HG03558 (cell line): ENCODE data around the gene JSRP1.
"Not testable (repeated sequence)": the region's sequence is repeated elsewhere in the genome, so short reads cannot be mapped to it uniquely, and the experiment has no call there.

Experiments used
- ATAC-seq: cut with Tn5 transposase; IDR thresholded peaks from one replicate; pipeline ENCODE4 v1.9.1; 2021; ENCODE audit warnings: moderate number of reproducible peaks; ENCODE audit not compliant: unreplicated experiment; ENCODE audit errors: extremely low read depth

JSRP1 gene

GRCh38 chr19:2282862-2283237, 26.6 kb upstream of the JSRP1 start:
- no peak for ATAC-seq

GRCh38 chr19:2282062-2282861, 26.0 kb upstream of the JSRP1 start, which contains the start of gene PEAK3:
Gene PEAK3, minus strand, starts transcription at chr19:2282175. Its CDS starts 1,244 bp downstream, at chr19:2280931.
- no peak for ATAC-seq

- ATAC-seq, result not testable (repeated sequence)
Observed at GRCh38 chr19:2281265-2282061, 25.2 kb upstream of the JSRP1 start.

- ATAC-seq, result no peak
Observed at GRCh38 chr19:2280633-2281264, 24.5 kb upstream of the JSRP1 start.

- ATAC-seq, result no peak
Observed at GRCh38 chr19:2278459-2279158, 22.4 kb upstream of the JSRP1 start.

DNA sequence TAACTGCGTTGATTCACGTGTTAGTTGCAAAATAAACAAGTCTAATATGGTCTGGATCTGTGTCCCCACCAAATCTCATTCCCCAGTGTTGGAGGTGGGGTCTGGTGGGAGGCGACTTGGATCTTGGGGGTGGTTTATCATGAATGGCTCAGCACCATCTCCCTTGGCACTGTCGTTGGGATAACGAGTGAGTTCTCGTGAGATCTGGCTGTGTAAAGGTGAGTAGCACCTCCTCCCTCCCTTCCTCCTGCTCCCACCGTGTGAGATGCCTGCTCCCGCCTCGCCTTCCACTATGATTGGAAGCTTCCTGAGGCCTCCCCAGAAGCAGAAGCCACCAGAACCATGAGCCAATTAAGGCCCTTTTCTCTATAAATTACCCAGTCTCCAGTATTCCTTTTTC, 20.9 kb upstream of the JSRP1 start:
- ATAC-seq, result no peak

DNA sequence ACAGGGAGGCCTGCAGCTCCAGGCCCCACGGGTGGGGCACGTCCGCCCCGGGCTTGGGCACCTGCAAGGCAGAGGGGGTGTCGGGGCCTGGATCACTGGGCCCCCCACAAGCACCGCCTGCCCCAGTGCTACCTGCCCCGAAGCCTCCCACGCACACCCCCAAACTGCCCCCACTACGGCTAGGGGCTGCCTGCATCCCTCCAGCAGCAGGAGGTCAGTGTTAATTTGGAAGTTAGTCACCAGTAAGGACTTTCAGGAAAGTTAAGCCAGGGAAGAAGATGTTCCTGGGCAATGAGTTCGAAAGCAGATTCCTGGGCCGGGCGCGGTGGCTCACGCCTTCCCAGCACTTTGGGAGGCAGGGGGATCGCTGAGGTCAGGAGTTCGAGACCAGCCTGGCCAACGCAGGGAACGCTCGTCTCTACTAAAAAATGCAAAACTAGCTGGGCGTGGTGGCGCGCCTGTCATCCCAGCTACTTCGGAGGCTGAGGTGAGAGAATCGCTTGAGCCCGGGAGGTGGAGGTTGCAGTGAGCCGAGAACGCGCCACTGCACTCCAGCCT, 20.3 kb upstream of the JSRP1 start:
- ATAC-seq, result no peak

- no peak for ATAC-seq
Observed at GRCh38 chr19:2275588-2276428, 19.6 kb upstream of the JSRP1 start.

GRCh38 chr19:2274931-2275535, 18.8 kb upstream of the JSRP1 start:
- ATAC-seq, result no peak

DNA sequence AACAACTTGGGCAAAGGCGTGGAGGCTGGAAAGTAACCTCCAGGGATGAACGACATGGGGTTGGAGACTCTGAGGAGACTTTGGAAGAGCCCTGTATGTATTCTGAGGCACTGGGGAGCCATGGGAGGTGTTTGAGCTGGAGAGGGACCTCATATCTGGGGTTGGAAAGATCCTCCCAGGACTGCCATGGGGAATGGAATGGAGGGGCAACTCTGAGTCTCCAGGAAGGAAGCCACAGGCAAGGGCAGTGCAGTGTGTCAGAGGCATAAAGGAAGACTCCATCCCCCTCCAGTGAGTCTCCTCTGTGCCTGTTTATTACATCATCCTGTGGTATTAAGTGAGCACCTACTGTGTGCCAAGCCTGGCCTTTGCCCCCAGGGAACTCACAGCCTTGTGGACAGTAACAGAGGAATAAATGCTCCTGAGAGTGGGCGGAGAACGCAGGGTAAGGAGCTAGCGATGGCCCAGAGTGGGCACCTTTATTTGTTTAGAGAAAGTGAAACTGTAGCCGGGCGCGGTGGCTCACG, 18.0 kb upstream of the JSRP1 start:
- ATAC-seq, result no peak

DNA sequence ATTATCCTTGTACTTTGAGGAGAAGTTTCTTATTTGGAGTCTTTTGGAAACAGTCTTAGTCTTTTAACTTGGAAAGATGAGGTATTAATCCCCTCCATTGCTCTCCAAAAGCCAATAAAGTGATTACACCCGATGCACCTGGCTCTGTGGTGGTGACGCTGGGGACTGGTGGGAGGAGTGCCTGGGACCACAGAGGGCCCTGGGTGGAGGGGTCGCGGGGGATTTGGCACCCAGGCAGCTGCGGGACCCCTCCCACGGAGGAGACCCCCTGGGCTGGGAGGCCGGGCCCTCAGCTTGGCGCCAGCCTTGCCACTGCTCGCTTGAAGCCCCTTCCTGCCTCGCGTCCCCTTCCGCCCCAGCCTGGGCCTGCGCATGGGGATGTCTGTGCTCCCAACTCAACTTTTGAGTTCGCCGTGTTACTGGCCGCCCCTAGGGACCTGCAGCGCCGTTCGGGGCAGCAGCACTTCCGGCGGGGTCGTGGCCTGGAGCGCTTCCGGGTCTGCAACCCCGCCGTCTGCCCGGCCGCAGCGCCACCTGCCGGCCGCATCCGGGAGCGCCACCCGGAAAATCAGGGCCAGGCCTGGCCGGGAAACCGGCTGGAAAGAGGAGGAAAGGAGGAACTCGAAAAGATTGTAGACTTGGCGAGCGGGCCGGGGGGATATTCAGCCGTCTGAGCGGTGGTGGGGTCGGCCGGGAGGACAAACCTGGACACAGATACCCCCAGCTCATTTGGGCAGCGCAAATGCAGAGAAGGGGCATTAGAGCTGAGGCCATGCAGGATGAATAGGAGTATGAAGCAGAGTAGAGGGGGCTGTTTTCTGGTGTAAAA, 17.4 kb upstream of the JSRP1 start:
- ATAC-seq, result no peak

DNA sequence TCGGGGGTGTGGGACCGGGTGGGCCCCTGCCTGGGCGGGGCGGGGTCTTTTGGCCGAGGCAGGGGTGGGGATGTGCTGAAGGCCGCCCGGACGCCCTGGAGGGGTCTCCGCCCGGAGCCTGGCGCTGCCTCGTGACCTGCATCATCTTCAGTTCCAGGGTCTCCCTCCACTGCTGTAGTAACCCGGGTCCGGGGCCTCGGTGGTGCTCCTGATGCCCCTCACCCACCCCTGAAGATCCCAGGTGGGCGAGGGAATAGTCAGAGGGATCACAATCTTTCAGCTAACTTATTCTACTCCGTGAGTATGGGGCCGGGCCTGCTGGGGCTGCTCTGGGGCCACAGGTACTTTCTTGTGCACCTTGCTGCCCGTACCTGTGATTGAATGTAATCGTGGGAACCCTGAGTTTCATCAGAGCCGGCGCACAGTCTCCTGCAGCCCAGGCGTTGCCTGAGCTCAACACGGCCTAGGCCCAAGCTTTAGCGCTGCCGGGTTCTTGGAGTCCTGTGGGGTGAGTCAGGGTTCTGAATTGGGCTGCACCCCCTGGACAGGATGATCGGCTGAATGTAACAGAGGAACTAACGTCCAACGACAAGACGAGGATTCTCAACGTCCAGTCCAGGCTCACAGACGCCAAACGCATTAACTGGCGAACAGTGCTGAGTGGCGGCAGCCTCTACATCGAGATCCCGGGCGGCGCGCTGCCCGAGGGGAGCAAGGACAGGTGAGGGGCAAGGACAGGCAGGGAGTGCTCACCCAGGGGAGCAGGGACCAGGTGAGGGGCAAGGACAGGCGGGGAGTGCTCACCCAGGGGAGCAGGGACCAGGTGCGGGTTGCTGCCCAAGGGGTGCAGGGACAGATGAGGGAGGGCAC, 15.3 kb upstream of the JSRP1 start:
- no peak for ATAC-seq

DNA sequence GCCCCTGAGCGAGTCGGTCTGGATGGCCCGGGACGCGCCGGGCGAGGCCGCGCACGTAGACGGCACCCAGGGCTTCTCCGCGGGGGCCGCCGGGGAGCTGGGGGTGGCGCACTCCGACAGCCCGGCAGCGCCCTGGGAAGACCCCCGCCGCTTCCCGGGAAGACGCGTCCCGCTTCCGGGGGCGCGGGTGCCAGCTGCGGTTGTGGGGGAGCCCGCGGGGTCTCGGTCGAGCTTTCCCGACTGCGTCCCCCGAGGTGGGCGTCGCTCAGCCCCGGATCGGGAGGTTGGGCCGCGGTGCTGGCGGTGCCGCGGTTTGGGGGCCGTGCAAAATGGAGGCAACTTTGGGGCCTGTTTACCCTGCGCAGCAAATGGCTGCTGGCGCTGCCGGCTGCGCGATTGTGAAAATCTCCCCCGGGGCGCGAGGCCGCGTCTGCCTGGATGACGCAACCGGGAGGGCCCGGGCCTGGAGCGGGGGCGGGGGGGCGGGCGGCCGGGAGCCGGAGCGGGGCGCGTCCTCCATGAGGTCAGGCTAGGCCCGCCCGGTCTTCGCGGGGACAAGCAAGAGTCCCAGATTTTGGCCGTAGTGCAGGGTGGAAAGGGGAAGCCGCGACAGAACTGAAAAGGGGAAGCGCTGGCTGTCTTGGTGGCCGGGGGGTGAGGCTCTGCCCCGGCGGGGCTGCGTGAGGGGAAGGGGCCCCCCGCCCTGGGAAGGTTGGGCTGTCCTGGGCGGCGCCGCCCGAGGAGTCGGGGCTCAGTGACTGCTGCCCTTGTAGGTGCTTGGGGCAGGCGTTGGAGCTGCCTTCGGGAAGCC, 14.4 kb upstream of the JSRP1 start:
- no peak for ATAC-seq

DNA sequence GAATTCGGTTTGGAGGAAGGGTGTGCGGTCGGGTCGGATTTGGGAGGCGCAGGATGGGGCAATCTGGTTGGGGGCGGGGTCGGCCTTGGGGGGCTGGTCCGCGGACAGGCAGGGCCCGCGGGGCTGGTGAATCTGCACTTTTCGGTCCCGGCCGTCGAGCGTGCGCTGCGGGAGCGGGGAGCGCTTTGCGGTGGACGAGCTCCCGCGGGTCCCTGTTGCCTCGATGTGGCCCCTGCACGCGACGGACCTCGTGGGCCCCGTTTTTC, 13.9 kb upstream of the JSRP1 start:
- no peak for ATAC-seq

- no peak for ATAC-seq
Observed at GRCh38 chr19:2269244-2270156, 13.3 kb upstream of the JSRP1 start.
